Cardiac muscle cell (in vitro differentiated cells and primary cell): ENCODE data around the gene EMX1. TPM values are rescaled to one million over a fixed set of nuclear protein-coding genes. Genes with fewer than 3 reads are reported as not detected.
A peak's percentile ranks its signal among the peaks of the same experiment; 100 is the strongest.

Experiments used
- DNase-seq, 2 donors: peaks; one replicate each; pipeline versions ENCODE4 v3.0.0 to v3.0.0-alpha.2; 2010 to 2017; ENCODE audit warnings: low read depth in 1 of 2, low spot score in 1 of 2
- H3K27ac ChIP-seq: fragments of 200-600 bp; sonication (generic); 2 replicates; pipeline ENCODE4 v1.5.1; 2016
- H3K27me3 ChIP-seq: fragments of 200-600 bp; sonication (generic); 2 replicates; pipeline ENCODE4 v1.6.0; 2016; ENCODE audit warnings: control low read depth
- H3K36me3 ChIP-seq: fragments of 200-600 bp; sonication (generic); 2 replicates; pipeline ENCODE4 v1.5.1; 2016; ENCODE audit warnings: control low read depth
- H3K4me1 ChIP-seq: fragments of 200-600 bp; sonication (generic); 2 replicates; pipeline ENCODE4 v1.8.1; 2017; ENCODE audit warnings: low read depth, mild to moderate bottlenecking, mixed run types
- H3K4me3 ChIP-seq: fragments of 200-600 bp; sonication (generic); 2 replicates; pipeline ENCODE4 v1.5.1; 2016; ENCODE audit warnings: mild to moderate bottlenecking
- H3K9me3 ChIP-seq: fragments of 200-600 bp; sonication (generic); 2 replicates; pipeline ENCODE4 v1.5.1; 2017; ENCODE audit warnings: low read depth, mild to moderate bottlenecking, control low read depth
- polyA plus RNA-seq: library from polyadenylated mRNA; unstranded; fragments of >200 nt; fragmentation: Nextera tagmentation; extraction: Ambion mirVana; gene quantifications from 2 replicates; pipeline ENCODE4 v1.2.1, GENCODE V29; 2016
- total RNA-seq: library from RNA; depleted of rRNA; stranded (reverse); fragments of >200 nt; gene quantifications from 2 replicates; pipeline ENCODE4 v1.2.3, GENCODE V29; 2016
- TF ChIP-seq, protein P1 (sequence below): IDR thresholded peaks from 2 replicates; pipeline ENCODE4 v1.5.1; 2012; ENCODE audit warnings: low read depth, mild to moderate bottlenecking, low read length

Gene EMX1
- total and polyA plus RNA-seq, 2 experiments from 2014 or later = 0.24 TPM; not detected in 1

DNA sequence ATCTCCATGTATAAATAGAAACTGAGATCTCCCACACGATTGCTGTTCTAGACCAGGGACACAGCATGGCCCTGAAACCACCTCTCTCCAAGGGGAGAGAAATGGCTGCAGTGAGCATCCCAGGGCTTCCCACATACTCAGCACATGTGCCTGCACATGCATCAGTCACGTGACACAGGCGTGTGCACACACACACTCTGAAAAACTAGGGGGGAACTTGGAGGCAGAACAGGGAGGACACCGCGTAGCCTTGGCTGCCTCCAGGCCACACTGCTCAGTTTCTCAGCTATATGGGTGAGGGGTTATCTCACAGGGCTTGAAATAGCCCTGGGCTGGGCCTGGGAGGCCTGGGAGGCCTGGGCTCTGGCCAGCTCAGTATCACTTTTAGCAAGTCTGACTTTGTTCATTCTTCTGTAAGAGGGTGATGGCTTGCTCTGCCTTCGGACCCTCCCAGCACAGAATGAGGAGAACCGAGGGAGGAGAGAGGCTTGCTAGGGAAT lies 66.9 kb downstream of the EMX1 start:
- Histone ChIP-seq H3K27me3 (no peaks in the 10 kb centered on the region), H3K9me3 (no peaks in the 10 kb centered on the region), H3K4me1 (peaks cover 49% of the 10 kb centered on the region), H3K4me3 (no peak overlapping the region), H3K27ac (peak overlapping the region; percentile 78), H3K36me3 (no peaks in the 10 kb centered on the region)
- TF ChIP-seq, protein P1, sequence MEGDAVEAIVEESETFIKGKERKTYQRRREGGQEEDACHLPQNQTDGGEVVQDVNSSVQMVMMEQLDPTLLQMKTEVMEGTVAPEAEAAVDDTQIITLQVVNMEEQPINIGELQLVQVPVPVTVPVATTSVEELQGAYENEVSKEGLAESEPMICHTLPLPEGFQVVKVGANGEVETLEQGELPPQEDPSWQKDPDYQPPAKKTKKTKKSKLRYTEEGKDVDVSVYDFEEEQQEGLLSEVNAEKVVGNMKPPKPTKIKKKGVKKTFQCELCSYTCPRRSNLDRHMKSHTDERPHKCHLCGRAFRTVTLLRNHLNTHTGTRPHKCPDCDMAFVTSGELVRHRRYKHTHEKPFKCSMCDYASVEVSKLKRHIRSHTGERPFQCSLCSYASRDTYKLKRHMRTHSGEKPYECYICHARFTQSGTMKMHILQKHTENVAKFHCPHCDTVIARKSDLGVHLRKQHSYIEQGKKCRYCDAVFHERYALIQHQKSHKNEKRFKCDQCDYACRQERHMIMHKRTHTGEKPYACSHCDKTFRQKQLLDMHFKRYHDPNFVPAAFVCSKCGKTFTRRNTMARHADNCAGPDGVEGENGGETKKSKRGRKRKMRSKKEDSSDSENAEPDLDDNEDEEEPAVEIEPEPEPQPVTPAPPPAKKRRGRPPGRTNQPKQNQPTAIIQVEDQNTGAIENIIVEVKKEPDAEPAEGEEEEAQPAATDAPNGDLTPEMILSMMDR = no peak
- DNase-seq = peak; percentile 58 to 84

Other genes starting within 250 kb of the EMX1 start
- gene EXOC6B, start 91.5 kb upstream of the EMX1 start, total RNA-seq = 23.9 and 42.8 TPM in 2 replicates
- 17.0 and 21.7 TPM in 2 replicates for gene EXOC6B, start 91.5 kb upstream of the EMX1 start, polyA plus RNA-seq
- 13.2 and 16.3 TPM in 2 replicates for gene SPR, start 30.1 kb upstream of the EMX1 start, total RNA-seq
- 9.1 and 21.7 TPM in 2 replicates for gene SPR, start 30.1 kb upstream of the EMX1 start, polyA plus RNA-seq
- gene SFXN5, start 154.2 kb downstream of the EMX1 start, total RNA-seq = 13.5 and 15.6 TPM in 2 replicates
- 7.0 and 11.4 TPM in 2 replicates for gene SFXN5, start 154.2 kb downstream of the EMX1 start, polyA plus RNA-seq
- 7.2 and 12.1 TPM in 2 replicates for gene RAB11FIP5, start 195.4 kb downstream of the EMX1 start, total RNA-seq
- 4.2 and 9.0 TPM in 2 replicates for gene RAB11FIP5, start 195.4 kb downstream of the EMX1 start, polyA plus RNA-seq